ENCODE data around the gene PCGF5.
"Not testable (repeated sequence)": the region's sequence is repeated elsewhere in the genome, so short reads cannot be mapped to it uniquely, and the experiment has no call there.

PCGF5 gene

DNA sequence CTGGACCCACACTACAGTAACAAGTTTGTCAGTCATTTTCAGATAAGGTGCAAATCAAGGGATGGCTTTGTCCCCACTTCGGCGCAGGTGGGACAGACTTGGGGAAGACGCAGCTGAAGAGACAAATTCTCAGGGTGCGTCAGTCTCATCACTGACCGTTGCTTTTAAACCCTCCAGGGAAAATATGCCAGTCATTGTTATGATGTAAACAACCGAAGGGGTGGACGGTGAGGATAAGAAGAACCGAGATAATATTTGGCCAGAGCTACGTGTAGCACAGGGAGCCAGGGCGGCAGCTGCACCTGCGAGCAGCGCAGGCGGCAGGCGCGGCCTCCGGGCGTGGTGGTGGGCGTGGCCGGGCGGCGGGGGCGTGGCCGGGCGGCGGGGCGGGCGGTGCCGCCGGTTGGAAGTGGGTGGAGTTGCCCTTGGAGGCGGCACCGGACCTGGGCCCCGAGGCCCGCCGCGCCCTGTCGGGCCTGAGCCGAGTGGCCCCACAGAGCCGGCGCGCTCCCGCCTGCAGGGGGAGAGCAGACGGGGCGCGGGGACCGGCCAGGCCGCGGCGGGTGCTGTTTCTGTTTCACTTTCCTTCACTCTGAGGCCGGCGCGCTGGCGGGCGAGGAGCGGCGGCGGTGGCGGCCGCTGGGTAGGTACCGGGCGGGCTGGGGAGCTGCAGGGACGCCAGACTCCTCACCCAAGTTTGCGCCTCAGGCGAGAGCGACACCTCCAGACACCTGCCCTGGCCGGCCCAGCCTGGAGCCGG lies at the start of gene PCGF5:
TSS of gene PCGF5 (plus strand) at position 470 of the 760 bp plus-strand sequence. CDS start 2,209 bp downstream, outside the sequence.
- Mint-ChIP-seq H3K27me3 (no peaks in the 10 kb centered on the region), H3K27ac (peak within 1 kb of the TSS; percentile 82), H3K4me1 (peaks cover 41% of the 10 kb centered on the region), H3K36me3 (ENCODE audit: low read depth) (peaks cover 22% of the 10 kb centered on the region), H3K4me3 (peak within 1 kb of the TSS; percentile 89), H3K9me3 (no peaks in the 10 kb centered on the region)
- DNase-seq = peak; percentile 92
- peak; percentile 100 for ATAC-seq

DNA sequence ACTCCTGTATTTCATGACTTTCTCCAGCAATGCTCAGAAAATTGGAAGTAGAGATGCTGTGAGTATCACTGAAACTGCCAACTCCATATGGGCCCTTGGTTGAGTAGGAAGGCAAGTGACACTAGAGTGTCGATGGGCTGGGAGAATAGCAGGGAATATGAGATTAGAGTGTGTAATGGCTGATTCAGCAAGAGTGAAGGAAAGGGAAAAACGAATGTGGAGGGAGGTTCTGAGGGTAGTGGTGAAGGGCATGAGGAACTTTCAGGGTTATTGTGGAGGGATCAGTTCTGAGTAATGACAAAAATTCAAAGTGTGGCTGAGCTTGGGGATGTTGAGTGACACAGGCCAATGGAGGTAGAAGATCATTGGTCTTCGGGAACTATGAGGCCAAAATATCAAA lies 49.0 kb upstream of the PCGF5 start:
- ATAC-seq (no peak), DNase-seq (no peak)
- Mint-ChIP-seq H3K27me3 (no peaks in the 10 kb centered on the region), H3K9me3 (peaks cover 30% of the 10 kb centered on the region), H3K4me1 (peaks cover 38% of the 10 kb centered on the region), H3K36me3 (ENCODE audit: low read depth) (peaks cover 45% of the 10 kb centered on the region), H3K27ac (no peak overlapping the region), H3K4me3 (no peak overlapping the region)

DNA sequence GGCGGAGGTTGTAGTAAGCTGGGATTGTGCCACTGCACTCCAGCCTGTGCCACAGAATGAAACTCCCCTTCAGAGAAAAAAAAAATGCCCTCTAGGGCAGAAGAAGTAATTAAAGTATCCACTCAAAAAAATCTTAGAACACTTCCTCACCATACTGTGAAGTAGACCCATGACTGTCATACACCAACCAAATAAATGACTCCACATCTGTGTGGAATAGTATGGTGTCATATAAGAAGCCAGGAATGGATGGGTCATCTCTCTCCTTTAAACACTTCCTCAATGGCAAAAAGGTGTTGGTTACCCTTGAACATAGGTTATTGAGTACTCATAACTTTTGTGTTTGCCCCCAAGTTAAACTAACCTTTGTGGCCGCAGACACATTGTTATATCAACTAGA lies 48.1 kb upstream of the PCGF5 start:
- peak; percentile 46 for ATAC-seq
- DNase-seq = no peak
- Mint-ChIP-seq H3K36me3 (ENCODE audit: low read depth) (peaks cover 47% of the 10 kb centered on the region), H3K4me3 (no peak overlapping the region), H3K27me3 (no peaks in the 10 kb centered on the region), H3K9me3 (peaks cover 29% of the 10 kb centered on the region), H3K4me1 (peaks cover 38% of the 10 kb centered on the region), H3K27ac (no peak overlapping the region)

DNA sequence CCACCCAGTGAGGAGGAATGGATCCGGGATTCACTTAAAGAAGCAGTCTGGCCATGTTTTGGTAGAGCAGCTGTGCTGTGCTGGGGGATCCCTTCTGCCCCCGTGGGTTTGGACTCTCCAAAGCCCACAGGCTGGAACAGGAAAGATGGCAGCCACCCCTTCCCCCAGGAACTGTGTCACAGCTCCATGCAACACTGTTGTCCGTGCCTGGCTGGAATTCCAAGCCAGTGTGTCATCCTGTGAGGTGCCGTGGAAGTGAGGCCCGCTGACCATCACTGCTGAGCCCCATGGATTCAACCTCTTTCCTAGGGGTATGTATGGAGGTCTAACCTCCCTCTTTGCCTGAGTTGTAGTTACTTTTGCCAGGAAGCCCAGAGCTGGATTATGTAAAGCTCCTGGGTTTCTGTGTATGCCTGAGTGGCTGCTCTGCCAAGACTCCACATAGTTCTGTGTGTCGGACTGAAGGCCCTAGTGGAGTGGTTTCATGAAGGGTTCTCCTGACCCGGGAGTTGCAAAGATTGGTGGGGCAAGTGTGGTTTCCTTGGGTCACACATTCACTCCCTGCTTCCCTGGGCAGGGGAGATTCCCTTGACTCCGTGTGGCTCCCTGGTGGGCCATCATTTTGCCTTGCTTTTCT lies 35.1 kb upstream of the PCGF5 start:
- DNase-seq = no peak
- H3K27me3 Mint-ChIP-seq = no peaks in the 10 kb centered on the region
- peaks cover 67% of the 10 kb centered on the region for H3K4me1 Mint-ChIP-seq
- no peak for ATAC-seq
- no peak overlapping the region for H3K27ac Mint-ChIP-seq
- H3K4me3 Mint-ChIP-seq = no peak overlapping the region
- peaks cover 14% of the 10 kb centered on the region for H3K36me3 Mint-ChIP-seq (ENCODE audit: low read depth)
- peaks cover 13% of the 10 kb centered on the region for H3K9me3 Mint-ChIP-seq

DNA sequence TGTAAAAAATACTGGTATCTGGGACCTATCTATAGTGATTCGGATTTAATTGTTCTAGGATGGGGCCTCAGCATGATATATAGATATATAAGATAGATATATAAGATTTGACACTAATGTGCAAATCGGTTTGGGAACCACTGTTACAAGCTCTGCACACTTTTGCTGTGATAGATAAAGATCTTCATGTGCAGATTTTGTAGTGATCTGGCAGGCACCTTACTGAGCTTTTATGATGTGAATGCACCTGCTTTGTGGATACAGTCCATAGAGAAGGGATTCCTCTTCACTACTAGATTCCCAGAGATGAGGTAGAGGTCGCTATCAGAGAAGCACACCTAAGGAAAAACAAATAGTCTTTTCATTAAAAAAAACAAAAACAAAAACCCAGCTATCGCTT lies 33.3 kb upstream of the PCGF5 start:
- ATAC-seq (no peak), DNase-seq (no peak)
- Mint-ChIP-seq H3K36me3 (ENCODE audit: low read depth) (peaks cover 14% of the 10 kb centered on the region), H3K4me3 (no peak overlapping the region), H3K9me3 (peaks cover 4% of the 10 kb centered on the region), H3K27me3 (no peaks in the 10 kb centered on the region), H3K4me1 (peaks cover 75% of the 10 kb centered on the region), H3K27ac (no peak overlapping the region)

DNA sequence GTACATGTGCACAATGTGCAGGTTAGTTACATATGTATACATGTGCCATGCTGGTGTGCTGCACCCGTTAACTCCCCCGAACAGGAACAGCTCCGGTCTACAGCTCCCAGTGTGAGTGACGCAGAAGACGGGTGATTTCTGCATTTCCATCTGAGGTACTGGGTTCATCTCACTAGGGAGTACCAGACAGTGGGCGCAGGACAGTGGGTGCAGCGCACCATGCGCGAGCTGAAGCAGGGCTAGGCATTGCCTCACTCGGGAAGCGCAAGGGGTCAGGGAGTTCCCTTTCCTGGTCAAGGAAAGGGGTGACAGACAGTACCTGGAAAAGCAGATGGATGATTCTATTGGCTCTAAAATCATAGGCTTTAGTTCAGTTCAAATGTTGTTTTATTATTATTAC lies 32.5 kb upstream of the PCGF5 start:
- H3K36me3 Mint-ChIP-seq (ENCODE audit: low read depth) = peaks cover 15% of the 10 kb centered on the region
- not testable (repeated sequence) for H3K4me3 Mint-ChIP-seq, ATAC-seq, DNase-seq, H3K9me3 Mint-ChIP-seq, H3K27me3 Mint-ChIP-seq, H3K27ac Mint-ChIP-seq
- peaks cover 74% of the 10 kb centered on the region for H3K4me1 Mint-ChIP-seq

DNA sequence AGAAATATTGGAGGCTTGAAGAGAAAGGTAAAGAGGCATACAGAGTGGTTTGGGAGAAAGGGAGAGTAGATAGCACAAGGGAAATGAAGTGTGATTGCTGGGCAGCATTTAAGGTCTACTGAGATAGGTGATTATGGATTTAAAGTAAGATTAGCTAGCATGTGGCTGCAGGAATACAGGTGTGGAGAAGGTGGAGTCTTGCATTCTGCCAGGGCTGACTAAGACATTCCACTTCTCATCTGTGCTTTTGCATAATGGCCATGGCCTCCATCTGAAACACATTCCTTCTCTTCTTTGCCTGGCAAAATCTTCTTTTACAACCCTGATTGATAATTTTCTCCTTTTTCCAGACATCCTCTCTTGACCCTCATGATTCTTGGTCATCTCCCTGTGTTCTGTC lies 31.6 kb upstream of the PCGF5 start:
- peaks cover 14% of the 10 kb centered on the region for H3K36me3 Mint-ChIP-seq (ENCODE audit: low read depth)
- H3K9me3 Mint-ChIP-seq = no peaks in the 10 kb centered on the region
- H3K4me3 Mint-ChIP-seq = no peak overlapping the region
- no peak for DNase-seq
- no peak overlapping the region for H3K27ac Mint-ChIP-seq
- ATAC-seq = no peak
- H3K27me3 Mint-ChIP-seq = no peaks in the 10 kb centered on the region
- H3K4me1 Mint-ChIP-seq = peaks cover 77% of the 10 kb centered on the region

DNA sequence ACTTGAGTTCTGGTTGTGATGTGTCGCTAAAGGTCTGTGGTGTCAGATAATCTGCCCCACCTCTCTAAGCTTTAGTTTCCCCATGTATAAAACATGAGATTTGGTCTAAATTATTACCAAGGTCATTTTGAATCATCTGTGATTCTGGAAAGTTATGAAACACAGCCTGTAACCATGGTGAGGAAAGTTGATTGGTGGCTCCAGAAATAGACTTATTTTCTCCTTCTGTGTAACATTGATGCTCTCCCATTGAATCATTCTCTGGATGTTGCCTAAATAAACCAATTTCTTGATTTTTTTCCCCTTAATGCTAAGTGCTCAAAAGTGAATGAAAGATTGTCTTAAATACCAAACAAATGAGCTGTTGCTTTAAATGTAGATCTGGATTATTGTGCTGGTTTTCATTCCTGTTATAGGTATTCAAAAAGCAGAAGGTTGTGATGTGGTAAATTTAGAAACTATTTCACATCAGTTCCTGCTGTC lies 30.0 kb upstream of the PCGF5 start:
- ATAC-seq (peak; percentile 18), DNase-seq (no peak)
- Mint-ChIP-seq H3K36me3 (ENCODE audit: low read depth) (peaks cover 10% of the 10 kb centered on the region), H3K9me3 (no peaks in the 10 kb centered on the region), H3K4me3 (no peak overlapping the region), H3K27me3 (no peaks in the 10 kb centered on the region), H3K27ac (peak overlapping the region; percentile 64), H3K4me1 (peaks cover 80% of the 10 kb centered on the region)

DNA sequence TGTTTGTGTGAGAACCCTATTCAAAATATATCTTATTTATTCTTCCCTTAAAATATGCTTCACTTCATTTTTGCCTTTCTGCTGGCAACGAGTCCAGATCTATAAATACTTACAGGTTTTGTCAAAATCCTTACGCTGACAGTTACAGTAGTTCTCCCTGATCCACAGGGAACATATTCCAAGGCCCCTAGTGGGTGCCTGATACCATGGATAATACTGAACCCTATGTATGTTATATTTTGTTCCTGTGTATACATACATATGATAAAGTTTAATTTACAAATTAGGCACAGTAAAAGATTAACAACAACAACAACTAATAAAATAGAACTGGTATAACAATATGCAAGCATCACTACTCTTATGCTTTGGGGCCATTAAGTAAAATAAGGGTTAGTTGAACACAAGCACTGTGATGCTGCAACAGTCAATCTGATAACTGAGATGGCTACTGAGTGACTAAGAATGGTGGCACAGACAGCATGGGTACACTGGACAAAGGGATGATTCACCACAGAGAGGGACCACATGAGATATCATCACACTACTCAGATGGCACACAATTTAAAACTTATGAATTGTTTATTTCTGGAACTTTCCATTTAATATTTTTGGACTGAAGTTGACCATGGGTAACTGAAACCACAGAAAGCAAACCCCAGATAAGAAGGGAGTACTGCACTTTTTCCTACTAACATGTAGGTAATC lies 29.4 kb upstream of the PCGF5 start:
- H3K27me3 Mint-ChIP-seq = no peaks in the 10 kb centered on the region
- no peaks in the 10 kb centered on the region for H3K9me3 Mint-ChIP-seq
- DNase-seq (no peak), ATAC-seq (peak; percentile 69)
- no peak overlapping the region for H3K4me3 Mint-ChIP-seq
- peaks cover 80% of the 10 kb centered on the region for H3K4me1 Mint-ChIP-seq
- H3K36me3 Mint-ChIP-seq (ENCODE audit: low read depth) = peaks cover 10% of the 10 kb centered on the region
- H3K27ac Mint-ChIP-seq = peak overlapping the region; percentile 64

DNA sequence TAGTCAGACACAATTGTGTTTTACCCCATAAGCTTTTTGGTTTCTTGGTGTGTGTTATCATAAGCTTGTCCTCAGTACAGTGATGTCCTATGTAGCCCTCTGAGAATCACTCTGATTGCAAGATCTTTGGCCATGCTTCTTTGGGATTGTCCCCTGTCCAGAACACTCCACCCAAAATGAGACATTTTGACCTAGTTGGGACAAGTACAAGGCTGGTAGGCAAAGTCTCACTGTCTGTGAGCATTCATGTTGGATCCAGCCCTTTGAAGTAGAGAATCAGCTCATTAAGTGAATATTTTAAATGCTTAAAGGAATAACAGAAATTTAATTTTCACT lies 28.9 kb upstream of the PCGF5 start:
- Mint-ChIP-seq H3K4me1 (peaks cover 83% of the 10 kb centered on the region), H3K9me3 (no peaks in the 10 kb centered on the region), H3K4me3 (no peak overlapping the region), H3K27me3 (no peaks in the 10 kb centered on the region), H3K27ac (peak overlapping the region; percentile 64), H3K36me3 (ENCODE audit: low read depth) (peaks cover 10% of the 10 kb centered on the region)
- ATAC-seq (peak; percentile 12), DNase-seq (no peak)

DNA sequence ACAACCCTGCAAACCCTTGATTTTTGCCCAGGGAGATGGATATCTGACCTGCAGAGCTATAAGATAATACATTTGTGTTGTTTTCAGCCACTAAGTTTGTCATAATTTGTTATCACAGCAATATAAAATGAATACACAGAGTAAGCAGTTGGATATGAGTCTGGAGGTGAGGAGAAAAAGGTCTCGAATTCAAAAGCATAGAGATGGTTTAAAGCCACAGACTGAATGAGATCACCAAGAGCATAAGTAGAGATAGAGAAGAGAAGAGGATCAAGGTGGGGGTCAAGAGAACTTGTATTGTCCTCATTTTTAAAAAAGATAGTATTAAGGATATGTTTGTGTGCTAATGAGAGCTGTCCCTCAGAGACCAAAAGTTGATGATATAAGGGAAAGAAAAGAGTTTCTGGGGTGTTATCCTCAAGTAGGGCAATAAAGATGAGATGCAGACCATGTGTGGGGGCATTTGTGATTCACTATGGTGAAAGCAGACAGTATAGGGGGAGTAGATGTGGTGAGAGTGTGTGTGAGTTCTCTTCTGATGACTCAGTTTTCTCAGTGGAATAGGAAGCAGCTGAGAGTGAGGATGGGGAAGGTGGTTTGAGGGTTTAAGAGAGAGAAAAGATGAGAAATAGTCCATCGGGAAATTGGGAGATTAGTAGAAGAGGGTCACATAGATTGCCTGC lies 25.8 kb upstream of the PCGF5 start:
- DNase-seq (no peak), ATAC-seq (peak; percentile 90)
- H3K9me3 Mint-ChIP-seq = no peaks in the 10 kb centered on the region
- H3K27me3 Mint-ChIP-seq = no peaks in the 10 kb centered on the region
- peaks cover 17% of the 10 kb centered on the region for H3K36me3 Mint-ChIP-seq (ENCODE audit: low read depth)
- H3K4me1 Mint-ChIP-seq = peaks cover 94% of the 10 kb centered on the region
- H3K4me3 Mint-ChIP-seq = peak overlapping the region; percentile 22
- peak overlapping the region; percentile 84 for H3K27ac Mint-ChIP-seq

DNA sequence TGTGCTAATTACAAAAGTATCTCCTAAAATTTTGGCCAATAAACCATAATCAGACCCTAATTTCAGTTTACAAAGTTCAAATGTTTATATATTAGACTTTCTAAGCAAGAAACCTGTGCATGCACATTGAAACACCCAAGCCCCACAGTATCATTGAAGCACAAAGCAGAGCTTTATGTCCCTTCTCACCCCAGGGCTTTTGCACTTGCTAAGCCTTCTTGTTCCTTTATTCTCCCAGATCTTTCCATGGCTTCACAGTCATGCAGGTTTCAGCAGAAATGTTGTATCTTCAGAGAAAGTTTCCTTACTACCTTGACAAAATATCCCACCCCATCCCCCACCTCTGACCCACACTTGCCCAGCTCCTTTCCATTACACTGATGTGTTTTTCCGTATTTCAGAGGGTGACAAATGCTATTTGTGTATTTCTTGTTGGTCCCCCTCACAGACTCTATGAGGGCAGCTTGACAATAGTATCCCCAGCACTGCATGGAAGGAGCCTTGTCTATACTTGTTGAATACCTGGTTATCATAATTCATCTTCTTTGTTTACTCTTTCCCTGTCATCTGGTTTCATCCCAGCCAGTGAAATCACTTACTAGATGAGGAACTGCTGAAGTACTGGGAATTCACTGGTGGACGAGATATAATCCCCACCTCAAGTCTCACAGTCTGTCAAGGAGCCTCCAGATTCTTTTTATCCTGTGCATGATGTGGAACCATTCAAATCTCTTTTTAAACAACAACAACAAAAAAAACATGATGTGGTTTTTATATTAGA lies 24.0 kb upstream of the PCGF5 start:
- Mint-ChIP-seq H3K27ac (peak overlapping the region; percentile 24), H3K4me3 (no peak overlapping the region), H3K9me3 (no peaks in the 10 kb centered on the region), H3K27me3 (no peaks in the 10 kb centered on the region), H3K36me3 (ENCODE audit: low read depth) (peaks cover 17% of the 10 kb centered on the region), H3K4me1 (peaks cover 94% of the 10 kb centered on the region)
- no peak for DNase-seq
- ATAC-seq = no peak

DNA sequence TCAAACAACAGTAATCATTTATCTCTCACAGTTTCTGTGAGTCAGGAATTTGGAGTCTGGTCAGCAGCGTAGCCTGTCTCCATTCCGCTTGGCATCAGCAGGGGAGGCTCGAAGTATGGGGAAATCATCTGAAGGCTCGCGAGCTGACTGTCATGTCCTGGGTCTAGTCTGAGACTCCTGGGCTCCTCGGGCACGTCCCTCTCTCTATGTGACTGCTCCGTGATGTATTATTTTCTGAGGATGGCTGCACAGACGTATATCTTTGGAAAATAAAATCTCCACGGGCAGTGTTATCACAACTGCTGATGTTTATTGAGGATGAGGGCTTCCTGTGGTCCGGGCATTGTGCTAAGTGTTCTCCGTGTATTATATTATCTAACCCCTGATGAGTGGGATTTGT lies 23.3 kb upstream of the PCGF5 start:
- no peaks in the 10 kb centered on the region for H3K9me3 Mint-ChIP-seq
- H3K36me3 Mint-ChIP-seq (ENCODE audit: low read depth) = peaks cover 17% of the 10 kb centered on the region
- no peak overlapping the region for H3K4me3 Mint-ChIP-seq
- DNase-seq (no peak), ATAC-seq (no peak)
- H3K4me1 Mint-ChIP-seq = peaks cover 94% of the 10 kb centered on the region
- H3K27me3 Mint-ChIP-seq = no peaks in the 10 kb centered on the region
- no peak overlapping the region for H3K27ac Mint-ChIP-seq

DNA sequence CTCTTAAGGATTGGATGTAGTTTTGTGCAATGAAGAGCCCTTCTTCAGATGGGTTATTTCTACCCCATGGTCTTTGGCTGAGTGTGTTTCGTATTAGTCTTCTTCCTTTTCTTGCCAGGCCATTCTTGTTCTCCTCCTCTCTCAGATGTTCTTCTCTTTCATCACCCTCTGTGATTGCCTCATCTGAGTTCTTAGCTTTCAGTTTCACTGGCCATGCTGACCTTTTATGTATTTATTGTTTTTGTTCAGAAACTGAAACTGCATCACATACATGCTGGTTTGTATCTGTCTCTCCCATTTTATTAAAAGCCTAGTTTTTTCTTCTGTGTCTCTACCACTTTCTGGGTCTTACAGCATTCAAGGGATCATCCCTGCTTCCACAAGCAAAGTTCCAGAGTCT lies 21.7 kb upstream of the PCGF5 start:
- Mint-ChIP-seq H3K27me3 (no peaks in the 10 kb centered on the region), H3K36me3 (ENCODE audit: low read depth) (peaks cover 12% of the 10 kb centered on the region), H3K27ac (peak overlapping the region; percentile 90), H3K9me3 (no peaks in the 10 kb centered on the region), H3K4me1 (peaks cover 92% of the 10 kb centered on the region), H3K4me3 (peak overlapping the region; percentile 45)
- ATAC-seq (peak; percentile 22), DNase-seq (no peak)
